Erythroblast (primary cell): Measurements from ENCODE around the gene ZSCAN10.

ENCODE experiments used
- GATA1 ChIP-seq: IDR thresholded peaks from 2 replicates; pipeline ENCODE4 v1.6.1; 2011; ENCODE audit warnings: low read depth, mild to moderate bottlenecking, control low read depth, low read length, moderate library complexity
- POLR2A ChIP-seq: IDR thresholded peaks from 2 replicates; pipeline ENCODE4 v1.6.1; 2011; ENCODE audit warnings: mild to moderate bottlenecking, low read length

GRCh38 chr16:3141781-3142311 is 42.8 kb upstream of the ZSCAN10 start:
- TF ChIP-seq POLR2A (no peak), GATA1 (no peak)
